Anterior cingulate cortex (tissue), 58 donors: ENCODE data around the gene CLTCL1.

Experiments used
- DNase-seq, 58 donors: peaks; one replicate each; lab custom pipeline; 2025; lab: John Stamatoyannopoulos, UW

CLTCL1 gene

GRCh38 chr22:19138217-19139000, 153.1 kb downstream of the CLTCL1 start:
- no peak for DNase-seq

GRCh38 chr22:19137384-19138216, 153.9 kb downstream of the CLTCL1 start:
- DNase-seq, result no peak

DNA sequence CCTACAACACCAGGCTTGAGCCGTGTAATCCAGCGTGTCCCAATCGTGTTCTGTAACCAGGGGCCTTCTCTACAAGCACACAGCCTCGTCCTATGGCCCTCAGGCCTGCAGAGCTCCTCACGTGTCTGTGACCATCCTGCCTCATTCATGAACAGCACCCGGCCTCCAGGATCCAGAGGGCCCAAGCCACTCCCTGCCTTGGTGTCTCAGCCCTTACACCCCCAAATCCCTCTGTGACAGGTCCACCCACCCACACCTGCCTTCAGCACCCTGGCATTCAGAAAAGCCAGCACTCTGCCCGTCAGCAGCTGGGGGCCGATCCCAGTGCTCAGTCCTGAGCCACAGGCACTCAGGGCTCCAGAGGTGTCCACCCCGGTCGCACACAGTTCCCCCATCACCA, 154.6 kb downstream of the CLTCL1 start:
- no peak for DNase-seq

- no peak for DNase-seq
Observed at GRCh38 chr22:19134874-19135273, 156.6 kb downstream of the CLTCL1 start.

GRCh38 chr22:19134176-19134831, 157.2 kb downstream of the CLTCL1 start:
- no peak for DNase-seq

DNA sequence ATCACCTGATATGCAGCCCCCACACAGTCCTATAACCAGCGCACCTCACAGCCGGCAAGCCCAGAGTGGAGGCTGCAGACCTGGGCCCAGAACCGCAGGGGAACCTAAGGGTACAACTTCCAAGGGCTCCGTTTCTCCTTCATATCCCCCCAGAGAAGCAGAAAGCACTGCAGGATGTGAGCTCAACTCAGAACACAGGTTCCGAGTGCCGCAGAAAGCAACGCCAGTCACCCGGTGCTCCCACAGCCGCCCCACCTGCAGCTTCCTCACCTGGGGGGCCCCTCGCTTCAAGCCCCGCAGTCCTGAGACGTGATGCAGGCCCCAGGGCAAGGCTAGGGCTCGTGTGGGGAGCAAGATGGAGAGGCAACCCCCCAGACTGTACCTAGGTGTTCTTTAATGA, 158.0 kb downstream of the CLTCL1 start:
- no peak for DNase-seq

- DNase-seq, result no peak
Observed at GRCh38 chr22:19132693-19133400, 158.7 kb downstream of the CLTCL1 start.

GRCh38 chr22:19132153-19132552, 159.4 kb downstream of the CLTCL1 start:
- no peak for DNase-seq

- no peak for DNase-seq
Observed at GRCh38 chr22:19131685-19132015, 159.9 kb downstream of the CLTCL1 start.

DNA sequence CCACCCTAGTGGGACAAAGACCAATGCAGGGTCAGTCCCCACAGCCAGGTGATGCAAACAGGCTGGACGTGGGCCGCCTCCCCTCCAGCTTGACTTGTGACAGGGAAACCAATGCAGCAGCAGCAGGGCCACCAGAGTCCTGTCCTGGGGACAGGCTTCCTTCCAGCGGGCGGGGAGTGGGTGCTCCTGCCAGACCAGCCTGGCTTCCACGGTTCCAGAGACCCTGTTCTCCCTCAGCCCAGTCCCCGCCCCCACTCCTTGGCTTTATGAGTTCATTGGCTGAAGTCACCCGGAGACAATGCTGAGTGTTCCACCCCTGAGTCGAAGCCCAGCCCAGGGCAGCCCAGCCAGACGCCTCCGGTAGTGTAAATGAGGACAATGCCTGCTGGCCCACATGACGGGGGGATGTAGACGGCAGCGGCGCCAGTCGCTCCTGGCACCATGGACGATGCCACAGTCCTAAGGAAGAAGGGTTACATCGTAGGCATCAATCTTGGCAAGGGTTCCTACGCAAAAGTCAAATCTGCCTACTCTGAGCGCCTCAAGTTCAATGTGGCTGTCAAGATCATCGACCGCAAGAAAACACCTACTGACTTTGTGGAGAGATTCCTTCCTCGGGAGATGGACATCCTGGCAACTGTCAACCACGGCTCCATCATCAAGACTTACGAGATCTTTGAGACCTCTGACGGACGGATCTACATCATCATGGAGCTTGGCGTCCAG, 160.4 kb downstream of the CLTCL1 start, which contains the start of gene TSSK2:
Gene TSSK2, plus strand, starts transcription at position 350 of the 726 bp plus-strand sequence. Its CDS starts 92 bp downstream, at position 442.
- DNase-seq, result peak in 5 of 58 donors; percentile 15 to 54 (median 33)

- DNase-seq, result no peak
Observed at GRCh38 chr22:19129871-19130270, 161.6 kb downstream of the CLTCL1 start.
